Measurements from ENCODE around the gene VASP.

Gene VASP

GRCh38 chr19:45506989-45507871, at the start of gene VASP:
Gene VASP (plus strand): TSS chr19:45507479. CDS start chr19:45507772, 293 bp downstream.
- peak; percentile 67 for DNase-seq

- no peak for DNase-seq
These were observed 49.5 kb upstream of the VASP start for GRCh38 chr19:45457776-45458175.

DNA sequence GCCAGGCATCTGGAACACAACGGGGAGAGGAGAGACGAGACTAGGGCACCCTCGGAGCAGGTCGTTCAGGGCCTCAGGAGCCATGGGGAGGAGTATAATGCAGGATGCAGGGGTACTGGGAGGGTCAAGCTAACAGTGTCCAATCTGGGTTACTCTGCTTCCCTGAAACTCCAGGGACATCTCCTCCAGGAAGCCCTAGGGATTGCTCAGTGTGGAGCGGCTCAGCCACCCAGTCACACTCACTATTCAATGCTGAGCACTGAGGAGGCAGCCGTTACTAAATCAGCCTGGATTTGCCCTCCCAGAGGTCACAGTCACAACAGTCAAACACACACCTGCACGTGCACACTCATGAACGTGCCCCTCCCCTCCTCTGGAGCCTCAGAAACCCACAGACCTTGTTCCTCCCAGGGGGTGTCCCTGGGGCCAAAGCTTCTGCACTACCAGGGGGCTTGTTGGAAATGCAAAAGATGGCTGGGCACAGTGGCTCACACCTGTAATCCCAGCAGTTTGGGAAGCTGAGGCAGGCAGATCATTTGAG, 46.4 kb upstream of the VASP start:
- DNase-seq, result no peak

DNA sequence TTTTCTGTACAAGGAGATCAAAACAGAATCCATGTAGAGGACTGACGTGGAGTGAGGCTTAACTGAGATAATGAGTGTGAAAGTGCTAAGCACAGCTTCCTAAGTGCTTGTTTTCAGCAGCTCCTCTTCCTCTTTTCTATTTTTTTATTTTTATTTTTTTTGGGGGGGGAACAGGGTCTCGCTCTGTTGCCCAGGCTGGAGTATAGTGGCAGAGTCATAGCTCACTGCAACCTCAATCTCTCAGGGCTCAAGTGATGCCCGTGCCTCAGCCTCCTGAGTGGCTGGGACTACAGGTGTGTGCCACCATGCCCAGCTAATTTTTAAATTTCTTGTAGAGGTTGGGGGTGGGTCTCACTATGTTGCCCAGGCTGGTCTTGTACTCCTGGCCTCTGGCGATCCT, 45.1 kb upstream of the VASP start:
- DNase-seq, result no peak

DNA sequence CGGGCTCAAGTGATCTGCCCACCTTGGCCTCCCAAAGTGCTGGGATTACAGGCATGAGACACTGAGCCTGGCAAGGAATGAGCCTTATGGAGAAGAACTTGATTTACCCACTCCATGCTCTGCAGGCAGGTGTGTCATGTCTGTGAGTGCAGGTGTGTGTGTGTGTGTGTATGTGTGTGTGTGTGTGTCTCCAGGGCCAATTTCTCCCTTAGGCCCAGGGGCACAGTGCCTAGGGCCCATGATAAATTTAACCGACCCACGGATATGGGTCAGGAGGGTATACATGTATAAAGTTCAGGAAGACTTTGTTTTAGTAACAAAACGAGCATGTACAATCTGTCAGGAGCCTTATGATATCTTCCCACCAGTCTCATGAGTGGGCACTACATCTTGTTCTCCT, 44.0 kb upstream of the VASP start:
- no peak for DNase-seq

- no peak for DNase-seq
These were observed 43.0 kb upstream of the VASP start for GRCh38 chr19:45464274-45464673.

- DNase-seq, result no peak
These were observed 42.3 kb upstream of the VASP start for GRCh38 chr19:45464852-45465441.

GRCh38 chr19:45467115-45467455, 40.2 kb upstream of the VASP start:
- no peak for DNase-seq

DNA sequence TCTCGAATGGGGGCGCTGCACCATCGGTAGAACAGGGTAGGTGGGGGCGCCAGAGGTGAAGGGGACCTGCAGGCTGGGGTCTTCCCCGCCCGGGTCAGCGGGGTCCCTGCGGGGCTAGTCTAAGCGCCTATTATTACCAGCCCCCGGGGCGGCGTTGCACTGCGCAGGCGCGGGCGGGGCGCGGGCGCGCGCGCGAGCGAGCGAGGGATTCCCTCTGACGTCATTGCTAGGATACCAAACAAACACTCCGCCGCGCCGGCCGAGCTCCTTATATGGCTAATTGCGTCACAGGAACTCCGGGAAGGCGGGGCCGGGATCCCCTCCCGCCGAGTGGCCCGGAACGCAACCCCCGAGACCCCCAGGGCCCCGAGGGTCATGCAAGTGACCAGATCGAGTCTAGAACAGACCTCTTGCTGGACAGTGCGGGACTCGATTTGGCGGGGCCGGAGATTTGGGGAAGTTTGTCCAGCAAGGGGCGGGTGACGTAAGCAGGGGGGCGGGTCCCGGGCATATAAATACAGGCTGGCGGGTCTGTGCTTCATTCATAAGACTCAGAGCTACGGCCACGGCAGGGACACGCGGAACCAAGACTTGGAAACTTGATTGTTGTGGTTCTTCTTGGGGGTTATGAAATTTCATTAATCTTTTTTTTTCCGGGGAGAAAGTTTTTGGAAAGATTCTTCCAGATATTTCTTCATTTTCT, 39.7 kb upstream of the VASP start, which contains the start of gene FOSB:
Gene FOSB (plus strand): TSS at position 541 of the 703 bp plus-strand sequence. CDS start 591 bp downstream, outside the sequence.
- DNase-seq, result peak; percentile 93

DNA sequence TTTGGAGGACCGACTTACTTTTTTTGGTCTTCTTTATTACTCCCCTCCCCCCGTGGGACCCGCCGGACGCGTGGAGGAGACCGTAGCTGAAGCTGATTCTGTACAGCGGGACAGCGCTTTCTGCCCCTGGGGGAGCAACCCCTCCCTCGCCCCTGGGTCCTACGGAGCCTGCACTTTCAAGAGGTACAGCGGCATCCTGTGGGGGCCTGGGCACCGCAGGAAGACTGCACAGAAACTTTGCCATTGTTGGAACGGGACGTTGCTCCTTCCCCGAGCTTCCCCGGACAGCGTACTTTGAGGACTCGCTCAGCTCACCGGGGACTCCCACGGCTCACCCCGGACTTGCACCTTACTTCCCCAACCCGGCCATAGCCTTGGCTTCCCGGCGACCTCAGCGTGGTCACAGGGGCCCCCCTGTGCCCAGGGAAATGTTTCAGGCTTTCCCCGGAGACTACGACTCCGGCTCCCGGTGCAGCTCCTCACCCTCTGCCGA, 39.1 kb upstream of the VASP start:
- no peak for DNase-seq

DNA sequence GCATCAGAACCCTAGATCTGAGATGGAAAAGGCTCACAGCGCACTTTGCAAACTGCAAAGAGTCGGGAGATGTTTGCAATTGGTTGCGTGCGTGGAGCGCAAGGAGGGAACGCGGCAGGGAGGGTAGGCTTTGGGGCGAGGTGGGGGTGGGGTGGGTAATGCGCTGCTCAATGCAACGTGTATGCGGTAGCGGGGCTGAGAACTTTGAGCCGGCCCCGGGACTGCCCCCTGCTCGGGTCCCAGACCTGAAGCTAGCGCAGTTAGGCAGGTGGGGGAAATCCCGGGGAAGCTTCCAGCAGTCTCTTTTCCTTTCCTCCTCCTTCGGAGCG, 38.5 kb upstream of the VASP start:
- no peak for DNase-seq

DNA sequence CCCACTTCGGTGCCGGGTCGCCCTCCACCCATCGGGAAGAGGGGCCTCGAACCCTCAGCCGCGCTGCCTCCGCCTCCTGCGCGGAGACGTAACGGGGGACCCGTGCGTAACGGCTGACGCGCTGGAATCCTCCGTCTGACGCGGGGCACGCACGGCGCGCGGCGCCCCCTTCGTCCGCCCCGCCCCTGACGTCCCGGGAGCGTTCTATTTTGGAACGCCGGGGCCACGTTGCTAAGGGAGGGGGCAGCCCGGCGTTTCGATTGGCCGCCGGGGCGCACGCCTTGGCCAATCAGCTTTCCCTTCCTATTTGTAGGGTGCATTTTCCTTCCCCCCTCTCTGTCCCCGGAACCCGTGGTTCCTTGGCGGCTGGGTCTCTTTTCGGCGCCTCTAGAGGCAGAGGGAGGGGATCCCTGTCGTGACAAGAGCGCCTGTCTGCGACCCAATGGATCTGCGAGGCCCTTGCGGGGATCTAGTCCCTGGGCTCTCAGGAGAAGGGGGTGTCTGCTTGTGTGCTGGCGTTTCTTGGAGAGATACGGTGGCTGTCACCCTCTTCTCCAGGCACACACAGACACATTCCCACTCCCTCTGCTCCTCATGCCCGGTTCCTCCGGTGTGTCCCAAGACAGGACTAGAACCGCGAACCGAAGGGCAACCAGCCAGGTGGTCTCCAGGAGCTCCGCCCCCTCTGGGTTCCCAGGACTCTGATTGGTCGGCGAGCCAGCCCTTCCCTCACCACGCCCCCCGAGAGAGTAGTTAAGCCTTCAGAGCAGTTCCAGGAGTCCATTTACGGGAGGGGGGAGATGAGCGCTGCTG, 37.9 kb upstream of the VASP start:
- peak; percentile 87 for DNase-seq

DNA sequence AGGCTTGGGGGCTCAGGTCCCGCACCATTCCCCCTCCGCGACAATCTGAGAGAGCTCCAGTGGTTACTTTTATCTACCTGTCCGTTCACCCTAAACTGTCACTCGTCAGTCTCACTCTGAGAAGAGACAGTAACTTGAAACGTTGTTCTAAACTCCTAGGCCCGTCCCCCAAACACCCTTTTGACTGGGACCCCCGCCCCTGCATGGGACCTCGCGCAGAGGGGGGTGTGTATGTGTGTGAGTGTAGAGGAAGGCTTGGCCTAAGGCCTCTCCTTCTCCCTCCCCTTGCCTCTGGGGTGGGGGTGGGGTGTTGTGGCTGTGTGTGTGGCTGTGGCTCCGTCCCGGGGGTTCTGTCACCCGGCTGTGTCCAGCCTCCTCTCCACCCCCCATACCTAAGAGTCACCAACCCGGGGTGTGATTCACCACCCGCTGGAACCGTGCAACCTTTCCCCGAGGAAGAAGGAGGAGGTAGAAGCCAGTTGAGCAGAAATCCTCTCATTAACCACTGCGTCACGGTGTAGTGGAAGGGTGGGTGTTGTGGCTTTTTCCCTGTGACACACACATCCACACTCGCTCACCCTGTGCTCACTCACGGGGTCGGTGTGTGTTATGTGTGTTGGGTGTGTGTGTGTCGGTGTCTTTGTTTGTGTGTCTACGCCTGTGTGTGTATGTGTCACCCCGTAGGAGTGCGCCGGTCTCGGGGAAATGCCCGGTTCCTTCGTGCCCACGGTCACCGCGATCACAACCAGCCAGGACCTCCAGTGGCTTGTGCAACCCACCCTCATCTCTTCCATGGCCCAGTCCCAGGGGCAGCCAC, 37.1 kb upstream of the VASP start:
- no peak for DNase-seq

DNA sequence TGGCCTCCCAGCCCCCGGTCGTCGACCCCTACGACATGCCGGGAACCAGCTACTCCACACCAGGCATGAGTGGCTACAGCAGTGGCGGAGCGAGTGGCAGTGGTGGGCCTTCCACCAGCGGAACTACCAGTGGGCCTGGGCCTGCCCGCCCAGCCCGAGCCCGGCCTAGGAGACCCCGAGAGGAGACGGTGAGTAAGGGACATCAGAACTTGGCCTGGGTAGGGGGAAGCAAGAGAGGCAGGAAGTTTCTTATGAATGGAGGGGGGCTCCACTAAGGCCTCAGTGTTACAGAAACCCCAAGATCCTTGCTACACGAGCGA, 36.6 kb upstream of the VASP start:
- DNase-seq, result no peak

DNA sequence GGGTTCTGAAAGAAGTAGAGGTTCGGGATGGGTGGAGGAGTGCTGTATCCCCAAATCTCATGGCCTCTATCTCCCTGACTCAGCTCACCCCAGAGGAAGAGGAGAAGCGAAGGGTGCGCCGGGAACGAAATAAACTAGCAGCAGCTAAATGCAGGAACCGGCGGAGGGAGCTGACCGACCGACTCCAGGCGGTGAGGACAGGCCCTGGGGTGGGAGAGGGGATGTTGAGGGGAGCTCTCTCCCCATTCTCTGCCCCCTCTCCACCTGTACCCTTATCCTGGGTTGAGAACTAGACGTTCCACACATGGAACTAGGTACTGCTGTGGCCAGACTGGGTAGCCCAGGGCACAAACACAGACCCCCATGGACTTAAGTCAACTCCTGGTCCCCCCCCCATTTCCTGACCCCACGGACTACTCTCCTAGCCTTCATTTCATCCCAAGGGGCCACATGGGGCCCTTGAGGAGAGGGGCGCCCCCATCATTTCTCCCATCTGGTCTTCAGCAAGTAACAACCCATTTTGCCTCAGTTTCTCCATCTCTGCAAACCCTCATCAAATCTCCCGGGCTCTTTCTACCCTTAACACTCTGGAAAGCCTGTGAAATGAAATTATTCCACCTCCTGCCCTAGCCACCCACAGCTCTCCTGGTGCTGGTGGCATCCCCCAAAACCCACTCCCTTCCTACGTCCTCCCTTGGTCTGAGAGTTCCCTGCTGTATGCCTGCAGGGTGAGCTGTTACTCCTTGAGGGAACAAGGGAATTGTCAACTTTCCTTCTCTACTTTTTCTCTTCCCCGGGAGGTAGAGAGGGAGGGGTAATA, 36.0 kb upstream of the VASP start:
- no peak for DNase-seq

DNA sequence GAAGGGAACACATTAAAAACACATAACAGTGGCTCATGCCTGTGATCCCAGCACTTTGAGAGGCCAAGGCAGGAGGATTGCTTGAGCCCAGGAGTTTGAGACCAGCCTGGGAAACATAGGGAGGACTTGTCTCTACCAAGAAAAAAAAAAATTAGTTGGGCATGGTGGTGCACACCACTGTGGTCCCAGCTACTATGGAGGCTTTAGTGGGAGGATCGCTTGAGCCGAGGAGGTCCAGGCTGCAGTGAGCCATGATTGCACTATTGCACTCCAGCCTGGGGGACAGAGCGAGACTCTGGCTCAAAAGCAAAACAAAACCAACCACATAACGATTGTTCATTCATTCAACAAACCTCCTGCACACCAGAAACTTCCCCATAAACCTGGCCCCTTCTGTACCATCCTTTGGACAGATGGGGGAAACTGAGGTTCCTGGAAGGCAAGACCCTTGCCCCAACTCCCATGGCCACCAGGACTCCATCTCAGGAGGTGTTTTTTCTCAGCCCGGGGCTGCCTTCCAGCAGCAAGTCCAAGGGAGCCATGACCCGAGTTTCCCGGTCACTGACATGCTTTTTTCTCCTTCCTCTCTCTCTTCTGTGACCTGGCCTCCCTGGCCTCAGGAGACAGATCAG, 35.2 kb upstream of the VASP start:
- no peak for DNase-seq

GRCh38 chr19:45472563-45473366, 34.5 kb upstream of the VASP start:
- DNase-seq, result no peak

DNA sequence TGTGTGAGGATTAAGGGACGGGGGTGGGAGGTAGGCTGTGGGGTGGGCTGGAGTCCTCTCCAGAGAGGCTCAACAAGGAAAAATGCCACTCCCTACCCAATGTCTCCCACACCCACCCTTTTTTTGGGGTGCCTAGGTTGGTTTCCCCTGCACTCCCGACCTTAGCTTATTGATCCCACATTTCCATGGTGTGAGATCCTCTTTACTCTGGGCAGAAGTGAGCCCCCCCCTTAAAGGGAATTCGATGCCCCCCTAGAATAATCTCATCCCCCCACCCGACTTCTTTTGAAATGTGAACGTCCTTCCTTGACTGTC, 34.0 kb upstream of the VASP start:
- no peak for DNase-seq

GRCh38 chr19:45473682-45474605, 33.3 kb upstream of the VASP start:
- no peak for DNase-seq
